ENCODE measurements around the gene LTB4R2.
"Not testable (repeated sequence)": the region's sequence is repeated elsewhere in the genome, so short reads cannot be mapped to it uniquely, and the experiment has no call there.

LTB4R2 gene

DNA sequence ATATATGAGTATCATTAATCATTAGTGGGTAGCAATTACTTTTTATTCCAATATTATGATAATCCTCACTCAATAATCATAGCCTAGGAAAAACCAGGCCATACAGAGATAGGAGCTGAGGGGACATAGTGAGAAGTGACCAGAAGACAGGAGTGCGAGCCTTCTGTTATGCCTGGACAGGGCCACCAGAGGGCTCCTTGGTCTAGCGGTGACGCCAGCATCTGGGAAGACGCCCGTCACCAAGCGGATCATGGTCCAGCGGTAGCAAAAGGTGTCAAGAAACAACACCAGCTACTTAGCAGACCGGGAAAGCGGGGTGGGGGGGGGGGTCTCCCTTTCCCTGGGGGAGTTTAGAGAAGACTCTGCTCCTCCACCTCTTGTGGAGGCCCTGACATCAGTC, 18.0 kb downstream of the LTB4R2 start:
- not testable (repeated sequence) for H3K18ac ChIP-seq (ENCODE audit: low read length); H2BK5ac ChIP-seq (ENCODE audit: low read length); H3K14ac ChIP-seq (ENCODE audit: low read length); DNase-seq (ENCODE audit: low spot score); H4K91ac ChIP-seq (ENCODE audit: low read depth, low read length, poor library complexity); H2BK120ac ChIP-seq (ENCODE audit: low read depth, low read length); H3K9ac ChIP-seq (ENCODE audit: low read depth, low read length, poor library complexity); H3K27ac ChIP-seq (replicated peaks; ENCODE audit: low read length); H3K36me3 ChIP-seq (replicated peaks in 1 of 2; ENCODE audit: control insufficient read depth in 2 of 2, insufficient read depth in 2 of 2, low read length in 2 of 2); H2AK5ac ChIP-seq (ENCODE audit: low read depth, low read length); H3K79me1 ChIP-seq (ENCODE audit: low read depth, low read length); H3K4me2 ChIP-seq (ENCODE audit: insufficient read depth, low read length, poor library complexity, severe bottlenecking); H3K4me1 ChIP-seq (ENCODE audit: control insufficient read depth in 2 of 2, insufficient read depth in 1 of 2, low read depth in 1 of 2, low read length in 2 of 2); H3K23ac ChIP-seq (ENCODE audit: low read depth, low read length, poor library complexity); H3K9me3 ChIP-seq (replicated peaks in 1 of 2; ENCODE audit: control insufficient read depth in 2 of 2, insufficient read depth in 1 of 2, low read depth in 1 of 2, low read length in 2 of 2); H3K4ac ChIP-seq (ENCODE audit: low read length); H2BK15ac ChIP-seq (ENCODE audit: low read length); H4K8ac ChIP-seq (ENCODE audit: low read depth, low read length); H2AFZ ChIP-seq (ENCODE audit: low read length); H2BK12ac ChIP-seq (ENCODE audit: low read length); H3K4me3 ChIP-seq (ENCODE audit: low read length in 2 of 2)
- WGBS, 2 donors (ENCODE audit: extremely low coverage in 2 of 2, insufficient read length in 2 of 2, insufficient replicate concordance in 1 of 2), result no CpG with 5 or more reads among the region's 9 CpGs
- peaks cover 0 to 67% (median 32%) of the 10 kb centered on the region in 3 experiments for H3K27me3 ChIP-seq (ENCODE audit: control insufficient read depth in 3 of 3, insufficient read depth in 3 of 3, low read depth in 1 of 3, low read length in 3 of 3)

DNA sequence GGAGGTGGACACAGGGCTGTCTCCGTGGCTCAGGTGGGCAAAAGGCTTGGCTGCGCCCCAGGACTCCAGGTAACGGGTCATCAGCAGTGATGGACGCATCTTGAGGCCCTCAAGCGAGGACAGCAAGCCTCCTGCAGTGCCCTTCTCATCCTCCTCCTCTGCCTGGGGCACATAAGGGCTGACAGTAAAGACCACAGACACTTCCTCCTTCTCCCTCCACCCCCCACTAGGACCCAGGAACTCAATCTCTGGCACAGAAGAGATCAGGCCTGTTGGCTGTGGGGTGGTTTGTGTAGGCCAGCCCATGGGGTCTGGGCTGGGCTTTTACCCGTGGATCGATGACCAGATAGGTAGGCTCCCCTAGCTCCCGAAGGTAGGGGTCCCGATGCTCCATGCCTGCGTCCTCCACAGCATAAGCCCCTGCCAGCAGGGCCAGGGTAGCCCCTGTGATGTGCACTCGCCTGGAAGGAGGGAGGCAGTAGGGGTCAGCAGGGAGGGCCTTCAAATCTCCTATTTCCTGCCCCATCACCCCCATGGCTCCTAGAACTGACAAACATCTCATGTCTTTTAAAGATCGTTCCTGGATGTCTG, 19.2 kb downstream of the LTB4R2 start:
- Histone ChIP-seq H3K23ac (ENCODE audit: low read depth, low read length, poor library complexity) (no peak overlapping the region), H2BK120ac (ENCODE audit: low read depth, low read length) (no peak overlapping the region)

DNA sequence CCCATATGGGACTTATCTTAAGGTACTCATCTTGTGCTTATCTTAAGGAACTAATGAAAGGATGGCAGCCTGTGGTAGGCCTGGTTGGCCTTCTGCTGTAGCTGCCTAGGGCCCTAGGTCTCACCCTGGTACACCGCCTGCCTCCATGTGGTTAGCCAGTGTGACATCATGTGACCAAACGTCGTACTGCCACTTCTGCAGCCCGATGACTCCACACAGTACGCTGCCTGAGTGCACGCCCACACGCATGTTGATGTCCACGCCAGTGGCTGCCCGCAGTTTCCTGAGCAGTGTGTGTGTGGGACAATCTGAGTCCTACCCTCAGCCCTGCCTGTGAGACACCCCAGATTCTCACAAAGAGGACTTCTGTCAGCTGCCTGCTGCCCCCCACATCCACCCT, 19.8 kb downstream of the LTB4R2 start:
- Histone ChIP-seq H3K18ac (ENCODE audit: low read length) (no peak overlapping the region), H3K4me1 (ENCODE audit: control insufficient read depth in 2 of 2, insufficient read depth in 1 of 2, low read depth in 1 of 2, low read length in 2 of 2) (peaks cover 2 to 15% of the 10 kb centered on the region in 2 donors), H3K27ac (replicated peaks; ENCODE audit: low read length) (no peak overlapping the region), H3K4ac (ENCODE audit: low read length) (no peak overlapping the region), H2BK12ac (ENCODE audit: low read length) (no peak overlapping the region), H3K27me3 (ENCODE audit: control insufficient read depth in 3 of 3, insufficient read depth in 3 of 3, low read depth in 1 of 3, low read length in 3 of 3) (peaks cover 12 to 72% (median 50%) of the 10 kb centered on the region in 3 experiments), H3K9me3 (replicated peaks in 1 of 2; ENCODE audit: control insufficient read depth in 2 of 2, insufficient read depth in 1 of 2, low read depth in 1 of 2, low read length in 2 of 2) (no peaks in the 10 kb centered on the region), H2BK5ac (ENCODE audit: low read length) (no peak overlapping the region), H2AFZ (ENCODE audit: low read length) (no peak overlapping the region), H2AK5ac (ENCODE audit: low read depth, low read length) (peak overlapping the region; percentile 23), H3K79me1 (ENCODE audit: low read depth, low read length) (no peaks in the 10 kb centered on the region), H2BK15ac (ENCODE audit: low read length) (peak overlapping the region; percentile 35), H4K8ac (ENCODE audit: low read depth, low read length) (peak overlapping the region; percentile 19), H3K23ac (ENCODE audit: low read depth, low read length, poor library complexity) (peak overlapping the region; percentile 81), H3K9ac (ENCODE audit: low read depth, low read length, poor library complexity) (peak overlapping the region; percentile 2), H3K4me3 (ENCODE audit: low read length in 2 of 2) (peak overlapping the region in 1 of 2 donors; percentile 5), H2BK120ac (ENCODE audit: low read depth, low read length) (no peak overlapping the region), H3K4me2 (ENCODE audit: insufficient read depth, low read length, poor library complexity, severe bottlenecking) (no peak overlapping the region), H3K14ac (ENCODE audit: low read length) (no peak overlapping the region), H3K36me3 (replicated peaks in 1 of 2; ENCODE audit: control insufficient read depth in 2 of 2, insufficient read depth in 2 of 2, low read length in 2 of 2) (no peaks in the 10 kb centered on the region), H4K91ac (ENCODE audit: low read depth, low read length, poor library complexity) (no peak overlapping the region)
- no peak for DNase-seq (ENCODE audit: low spot score)
- WGBS, 2 donors (ENCODE audit: extremely low coverage in 2 of 2, insufficient read length in 2 of 2, insufficient replicate concordance in 1 of 2), result no CpG with 5 or more reads among the region's 9 CpGs

More for the DNA sequence above, 19.2 kb downstream of the LTB4R2 start:
- H3K27me3 ChIP-seq (ENCODE audit: control insufficient read depth in 3 of 3, insufficient read depth in 3 of 3, low read depth in 1 of 3, low read length in 3 of 3), result peaks cover 7 to 67% (median 44%) of the 10 kb centered on the region in 3 experiments
- no peak for DNase-seq (ENCODE audit: low spot score)
- no peak overlapping the region for H2BK12ac ChIP-seq (ENCODE audit: low read length)
- no peak overlapping the region for H2AK5ac ChIP-seq (ENCODE audit: low read depth, low read length)
- no peak overlapping the region for H3K14ac ChIP-seq (ENCODE audit: low read length)
- peak overlapping the region; percentile 21 for H2AFZ ChIP-seq (ENCODE audit: low read length)
- no CpG with 5 or more reads among the region's 12 CpGs for WGBS, 2 donors (ENCODE audit: extremely low coverage in 2 of 2, insufficient read length in 2 of 2, insufficient replicate concordance in 1 of 2)
- H3K18ac ChIP-seq (ENCODE audit: low read length), result no peak overlapping the region
- H3K4me3 ChIP-seq (ENCODE audit: low read length in 2 of 2), result peak overlapping the region in 1 of 2 donors; percentile 35
- peaks cover 2 to 13% of the 10 kb centered on the region in 2 donors for H3K4me1 ChIP-seq (ENCODE audit: control insufficient read depth in 2 of 2, insufficient read depth in 1 of 2, low read depth in 1 of 2, low read length in 2 of 2)
- no peak overlapping the region for H3K27ac ChIP-seq (replicated peaks; ENCODE audit: low read length)
- H4K8ac ChIP-seq (ENCODE audit: low read depth, low read length), result no peak overlapping the region
- H3K9me3 ChIP-seq (replicated peaks in 1 of 2; ENCODE audit: control insufficient read depth in 2 of 2, insufficient read depth in 1 of 2, low read depth in 1 of 2, low read length in 2 of 2), result no peaks in the 10 kb centered on the region
- H3K36me3 ChIP-seq (replicated peaks in 1 of 2; ENCODE audit: control insufficient read depth in 2 of 2, insufficient read depth in 2 of 2, low read length in 2 of 2), result no peaks in the 10 kb centered on the region
- H3K4me2 ChIP-seq (ENCODE audit: insufficient read depth, low read length, poor library complexity, severe bottlenecking), result no peak overlapping the region
- H3K4ac ChIP-seq (ENCODE audit: low read length), result no peak overlapping the region
- H3K79me1 ChIP-seq (ENCODE audit: low read depth, low read length), result no peaks in the 10 kb centered on the region
- H3K9ac ChIP-seq (ENCODE audit: low read depth, low read length, poor library complexity), result no peak overlapping the region
- peak overlapping the region; percentile 5 for H2BK15ac ChIP-seq (ENCODE audit: low read length)
- H4K91ac ChIP-seq (ENCODE audit: low read depth, low read length, poor library complexity), result no peak overlapping the region
- no peak overlapping the region for H2BK5ac ChIP-seq (ENCODE audit: low read length)

- Histone ChIP-seq H3K4ac (ENCODE audit: low read length) (no peak overlapping the region), H2AK5ac (ENCODE audit: low read depth, low read length) (no peak overlapping the region), H3K36me3 (replicated peaks in 1 of 2; ENCODE audit: control insufficient read depth in 2 of 2, insufficient read depth in 2 of 2, low read length in 2 of 2) (no peaks in the 10 kb centered on the region), H3K79me1 (ENCODE audit: low read depth, low read length) (no peaks in the 10 kb centered on the region), H3K23ac (ENCODE audit: low read depth, low read length, poor library complexity) (peak overlapping the region; percentile 92), H3K4me2 (ENCODE audit: insufficient read depth, low read length, poor library complexity, severe bottlenecking) (no peak overlapping the region), H3K4me1 (ENCODE audit: control insufficient read depth in 2 of 2, insufficient read depth in 1 of 2, low read depth in 1 of 2, low read length in 2 of 2) (peaks cover 2 to 16% of the 10 kb centered on the region in 2 donors), H2BK12ac (ENCODE audit: low read length) (no peak overlapping the region), H3K27ac (replicated peaks; ENCODE audit: low read length) (no peak overlapping the region), H2BK120ac (ENCODE audit: low read depth, low read length) (no peak overlapping the region), H4K91ac (ENCODE audit: low read depth, low read length, poor library complexity) (no peak overlapping the region), H3K9me3 (replicated peaks in 1 of 2; ENCODE audit: control insufficient read depth in 2 of 2, insufficient read depth in 1 of 2, low read depth in 1 of 2, low read length in 2 of 2) (no peaks in the 10 kb centered on the region), H3K4me3 (ENCODE audit: low read length in 2 of 2) (no peak overlapping the region), H3K9ac (ENCODE audit: low read depth, low read length, poor library complexity) (no peak overlapping the region), H3K14ac (ENCODE audit: low read length) (no peak overlapping the region), H2BK15ac (ENCODE audit: low read length) (peak overlapping the region; percentile 87), H4K8ac (ENCODE audit: low read depth, low read length) (no peak overlapping the region), H3K18ac (ENCODE audit: low read length) (peak overlapping the region; percentile 51), H2AFZ (ENCODE audit: low read length) (no peak overlapping the region), H2BK5ac (ENCODE audit: low read length) (no peak overlapping the region), H3K27me3 (ENCODE audit: control insufficient read depth in 3 of 3, insufficient read depth in 3 of 3, low read depth in 1 of 3, low read length in 3 of 3) (peaks cover 17 to 75% (median 64%) of the 10 kb centered on the region in 3 experiments)
- no peak for DNase-seq (ENCODE audit: low spot score)
- WGBS, 2 donors (ENCODE audit: extremely low coverage in 2 of 2, insufficient read length in 2 of 2, insufficient replicate concordance in 1 of 2), result no CpG with 5 or more reads among the region's 10 CpGs
Measured at GRCh38 chr14:24330973-24331674, 21.2 kb downstream of the LTB4R2 start.
